Thyroid gland (tissue), 4 donors: Measurements from ENCODE around the gene MIER2. TPM values are rescaled to one million over a fixed set of nuclear protein-coding genes. Genes with fewer than 3 reads are reported as not detected.

ENCODE experiments used
- DNase-seq, 2 donors: peaks; one replicate each; pipeline ENCODE4 v3.0.0-alpha.2; 2019
- H3K27ac ChIP-seq, 3 donors: fragments of 200-600 bp; sonication (generic); 1 replicate in 2 of 3; 2 replicates in 1 of 3; pipeline ENCODE4 v1.5.1; 2016 to 2019; ENCODE audit warnings: mild to moderate bottlenecking in 1 of 3, moderate library complexity in 1 of 3
- H3K27me3 ChIP-seq: fragments of 200-600 bp; sonication (generic); one replicate; pipeline ENCODE4 v1.5.1; 2019
- H3K36me3 ChIP-seq, 2 donors: fragments of 200-600 bp; sonication (generic); one replicate each; pipeline ENCODE4 v1.5.1; 2016 to 2019
- H3K4me1 ChIP-seq, 2 donors: fragments of 200-600 bp; sonication (generic); one replicate each; pipeline ENCODE4 v1.5.1; 2017 to 2019
- H3K4me3 ChIP-seq, 3 donors: fragments of 200-600 bp; sonication (generic); replicated peaks in 1 of 3; 1 replicate in 2 of 3; 2 replicates in 1 of 3; pipeline ENCODE4 v1.5.1; 2016; ENCODE audit warnings: mild to moderate bottlenecking in 1 of 3
- H3K9me3 ChIP-seq: fragments of 200-600 bp; sonication (generic); one replicate; pipeline ENCODE4 v1.5.1; 2017
- POLR2A ChIP-seq, 2 donors: fragments of 450-650 bp; IDR thresholded peaks; one replicate each; pipeline ENCODE4 v1.6.1; 2017; ENCODE audit warnings: antibody characterized with exemption in 2 of 2, mild to moderate bottlenecking in 2 of 2, moderate library complexity in 1 of 2
- WGBS, 2 donors: methylation state at CpG; one replicate each; pipeline ENCODE4 v1.1.5; 2017; 5-methylcytosine and 5-hydroxymethylcytosine counted together
- intact Hi-C: fragments of 100-400 bp; cut with DNase I; formaldehyde crosslinking; loops from one replicate; pipeline ENCODE4 v1.15.1; 2023
- total RNA-seq, 4 donors: library from RNA; depleted of rRNA; stranded (reverse); fragments of >200 nt; gene quantifications; one replicate each; pipeline ENCODE4 v1.2.3, GENCODE V29; 2016
- TF ChIP-seq, protein P1 (sequence below), 6 experiments: fragments of 200-600 bp in 3 of 6; fragments of 450-650 bp in 3 of 6; sonication (generic) in 3 of 6; IDR thresholded peaks; one replicate each; pipeline ENCODE4 v1.5.1; 2016 to 2019; ENCODE audit warnings: antibody characterized with exemption in 6 of 6, mild to moderate bottlenecking in 2 of 6, inconsistent platforms in 1 of 6, moderate library complexity in 1 of 6

The MIER2 gene
- total RNA-seq, 4 donors from 2014 or later, result 9.0 to 20.1 (median 11.2) TPM

DNA sequence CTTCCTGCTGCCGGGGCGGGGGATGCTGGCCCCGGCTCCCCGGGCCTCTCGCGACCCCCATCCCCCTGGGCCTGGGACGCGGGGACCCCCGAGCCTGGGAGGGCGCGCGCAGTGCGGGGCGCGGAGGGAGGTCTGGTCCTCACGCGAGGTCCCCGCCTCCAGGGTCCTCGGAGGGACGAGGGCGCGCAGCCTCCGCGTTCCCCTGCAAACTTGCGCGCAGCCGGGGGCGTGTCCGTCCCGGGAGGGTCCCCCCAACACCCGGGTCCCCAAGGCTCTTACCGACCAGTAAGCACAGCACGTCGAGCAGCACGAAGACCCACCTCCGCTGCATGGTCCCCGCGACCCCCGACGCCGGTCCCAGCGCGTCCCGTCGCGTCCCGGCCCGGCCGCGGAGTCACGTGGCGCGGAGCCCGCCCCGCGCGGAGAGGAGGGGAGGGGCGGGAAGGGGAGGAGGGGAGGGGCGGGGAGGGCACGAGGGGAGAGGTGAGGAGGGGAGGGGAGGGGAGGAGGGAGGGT is 53.5 kb downstream of the MIER2 start, which contains the start of gene PLPP2:
Gene PLPP2 (minus strand): TSS at position 398 of the 516 bp plus-strand sequence. CDS start 67 bp downstream, at position 331.
- H3K4me3 ChIP-seq, result peak within 1 kb of the TSS in 1 of 3 donors; percentile 41
- H3K27ac ChIP-seq, result peak within 1 kb of the TSS in 1 of 3 donors; percentile 70
- peaks cover 10 to 32% of the 10 kb centered on the region in 2 donors for H3K4me1 ChIP-seq
- DNase-seq, result no peak
- intact Hi-C loops, result no loop called here
- H3K36me3 ChIP-seq, result no peaks in the 10 kb centered on the region
- H3K27me3 ChIP-seq, result no peaks in the 10 kb centered on the region
- H3K9me3 ChIP-seq, result no peaks in the 10 kb centered on the region
- 0 to 4% methylated on average over 5 to 6 of the region's 60 CpGs for WGBS, 2 donors
- no peak for TF ChIP-seq POLR2A (IDR thresholded peaks at IDR 0.05)
- TF ChIP-seq, protein P1, sequence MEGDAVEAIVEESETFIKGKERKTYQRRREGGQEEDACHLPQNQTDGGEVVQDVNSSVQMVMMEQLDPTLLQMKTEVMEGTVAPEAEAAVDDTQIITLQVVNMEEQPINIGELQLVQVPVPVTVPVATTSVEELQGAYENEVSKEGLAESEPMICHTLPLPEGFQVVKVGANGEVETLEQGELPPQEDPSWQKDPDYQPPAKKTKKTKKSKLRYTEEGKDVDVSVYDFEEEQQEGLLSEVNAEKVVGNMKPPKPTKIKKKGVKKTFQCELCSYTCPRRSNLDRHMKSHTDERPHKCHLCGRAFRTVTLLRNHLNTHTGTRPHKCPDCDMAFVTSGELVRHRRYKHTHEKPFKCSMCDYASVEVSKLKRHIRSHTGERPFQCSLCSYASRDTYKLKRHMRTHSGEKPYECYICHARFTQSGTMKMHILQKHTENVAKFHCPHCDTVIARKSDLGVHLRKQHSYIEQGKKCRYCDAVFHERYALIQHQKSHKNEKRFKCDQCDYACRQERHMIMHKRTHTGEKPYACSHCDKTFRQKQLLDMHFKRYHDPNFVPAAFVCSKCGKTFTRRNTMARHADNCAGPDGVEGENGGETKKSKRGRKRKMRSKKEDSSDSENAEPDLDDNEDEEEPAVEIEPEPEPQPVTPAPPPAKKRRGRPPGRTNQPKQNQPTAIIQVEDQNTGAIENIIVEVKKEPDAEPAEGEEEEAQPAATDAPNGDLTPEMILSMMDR (IDR thresholded peaks at IDR 0.05), result no peak

DNA sequence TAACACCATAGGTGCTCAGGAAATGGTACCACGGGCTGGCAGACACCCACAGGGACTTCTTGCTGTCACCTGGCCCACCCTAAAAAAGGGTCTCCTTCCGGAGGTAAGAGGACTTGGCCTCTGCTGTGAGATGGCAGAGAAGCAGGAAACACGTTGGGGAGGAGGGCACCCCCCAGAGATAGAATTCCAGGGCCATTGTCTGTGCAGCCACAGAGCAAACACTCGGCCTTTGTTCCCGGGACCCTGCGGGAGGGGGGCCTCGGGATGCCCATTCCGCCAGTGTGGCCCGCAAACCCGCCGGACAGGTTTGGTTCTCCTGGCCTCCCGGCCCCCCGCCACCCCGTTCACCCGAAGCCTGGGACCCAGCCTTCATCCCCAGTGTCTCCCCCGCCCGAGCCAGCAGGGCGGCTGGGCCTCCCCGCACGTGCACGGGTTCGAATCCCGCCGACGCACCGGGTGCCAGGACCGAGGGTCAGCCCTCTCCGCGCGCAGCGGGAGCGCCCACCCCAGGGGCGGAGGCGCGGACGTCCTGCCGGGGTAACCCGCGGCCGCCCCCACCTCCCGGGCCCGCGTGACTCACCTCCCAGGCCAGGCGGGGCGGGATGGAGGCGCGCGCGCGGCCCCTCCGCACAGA is 54.1 kb downstream of the MIER2 start:
- H3K4me1 ChIP-seq, result peaks cover 10 to 27% of the 10 kb centered on the region in 2 donors
- TF ChIP-seq POLR2A (IDR thresholded peaks at IDR 0.05), result no peak
- TF ChIP-seq, protein P1 (IDR thresholded peaks at IDR 0.05), result no peak
- H3K9me3 ChIP-seq, result no peaks in the 10 kb centered on the region
- intact Hi-C loops, result no loop called here
- WGBS, 2 donors, result 2 to 7% methylated on average over 10 to 19 of the region's 51 CpGs
- DNase-seq, result peak; percentile 61 to 85
- no peaks in the 10 kb centered on the region for H3K27me3 ChIP-seq
- H3K27ac ChIP-seq, result peak overlapping the region in 1 of 3 donors; percentile 70
- H3K4me3 ChIP-seq, result peak overlapping the region in 1 of 3 donors; percentile 41
- no peaks in the 10 kb centered on the region for H3K36me3 ChIP-seq

DNA sequence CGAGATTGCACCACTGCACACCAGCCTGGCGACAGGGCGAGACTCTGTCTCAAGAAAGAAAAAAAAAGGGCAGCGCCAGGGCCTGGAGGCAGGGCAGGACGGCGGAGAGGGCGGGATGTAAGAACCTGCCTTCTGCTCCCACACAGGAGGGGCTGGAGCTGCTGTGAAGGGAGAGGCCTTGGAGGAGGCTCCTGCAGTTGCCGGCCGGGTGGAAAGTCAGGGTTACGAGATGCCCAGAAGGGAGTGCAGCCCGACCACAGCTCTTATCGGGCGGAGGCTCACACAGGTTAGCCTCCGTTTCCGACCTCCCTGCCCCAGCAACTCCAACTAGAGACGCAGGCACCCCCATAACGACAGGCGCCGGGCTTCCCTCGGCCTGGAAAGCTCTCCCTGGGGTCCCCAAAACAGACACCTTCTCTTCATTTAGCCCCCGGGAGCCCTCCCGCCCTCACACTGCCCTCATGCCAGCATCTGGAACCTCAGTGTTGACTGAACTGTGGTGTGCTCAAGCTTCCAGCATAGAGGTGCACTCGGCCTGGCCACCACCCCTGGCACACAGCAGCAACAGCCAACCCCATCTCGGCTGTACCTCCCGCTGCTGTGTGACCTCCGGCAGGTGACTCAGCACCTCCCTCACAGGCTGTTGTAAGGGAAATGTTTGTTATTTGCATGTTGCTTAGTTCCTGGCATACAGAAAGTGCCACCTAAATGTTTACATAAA is 54.8 kb downstream of the MIER2 start:
- Histone ChIP-seq H3K9me3 (no peaks in the 10 kb centered on the region), H3K4me1 (peaks cover 10 to 20% of the 10 kb centered on the region in 2 donors), H3K27me3 (no peaks in the 10 kb centered on the region), H3K36me3 (no peaks in the 10 kb centered on the region), H3K27ac (peak overlapping the region in 1 of 3 donors; percentile 70), H3K4me3 (no peak overlapping the region)
- no peak for TF ChIP-seq POLR2A (IDR thresholded peaks at IDR 0.05)
- TF ChIP-seq, protein P1 (IDR thresholded peaks at IDR 0.05), result no peak
- intact Hi-C loops, result no loop called here
- 53 to 58% methylated on average over 23 to 26 of the region's 26 CpGs for WGBS, 2 donors
- peak; percentile 43 to 70 for DNase-seq

DNA sequence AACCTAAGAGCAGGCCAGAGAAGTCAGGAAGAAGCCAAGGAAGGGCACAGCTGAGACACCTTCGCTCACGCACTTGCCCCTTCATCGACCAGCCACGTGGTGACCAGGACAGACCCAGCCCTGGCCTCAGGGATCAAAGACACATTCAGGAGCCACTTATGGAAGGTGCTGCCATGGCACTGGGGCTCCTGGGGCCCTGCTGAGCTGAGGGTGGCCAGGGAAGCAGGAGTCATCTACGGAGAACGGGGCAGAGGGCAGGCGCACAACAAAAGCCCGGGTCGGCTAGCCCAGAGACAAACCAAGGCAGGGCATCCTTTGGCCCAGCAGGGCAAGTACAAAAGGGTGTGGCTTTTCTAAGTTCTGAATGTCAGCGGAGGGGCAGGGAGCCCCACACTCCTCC is 55.7 kb downstream of the MIER2 start:
- Histone ChIP-seq H3K27ac (no peak overlapping the region), H3K4me1 (peaks cover 10 to 11% of the 10 kb centered on the region in 2 donors), H3K4me3 (no peak overlapping the region), H3K9me3 (no peaks in the 10 kb centered on the region), H3K27me3 (no peaks in the 10 kb centered on the region), H3K36me3 (no peaks in the 10 kb centered on the region)
- intact Hi-C loops, result no loop called here
- TF ChIP-seq, protein P1 (IDR thresholded peaks at IDR 0.05), result no peak
- no peak for TF ChIP-seq POLR2A (IDR thresholded peaks at IDR 0.05)
- 85 to 86% methylated on average over 10 of the region's 10 CpGs for WGBS, 2 donors
- no peak for DNase-seq
